Measurements from ENCODE around the gene MPC1L.

The MPC1L gene

GRCh38 chrX:40663078-40663740, 40.0 kb downstream of the MPC1L start:
- no peak for TF ChIP-seq CTCF (IDR thresholded peaks at IDR 0.05; ENCODE audit: control insufficient read depth, insufficient read depth, low read depth, low read length, missing control alignments)
- no peak overlapping the region for H3K4me3 ChIP-seq (ENCODE audit: control insufficient read depth, low read depth, low read length)

GRCh38 chrX:40663880-40664630, 40.8 kb downstream of the MPC1L start:
- no peak for DNase-seq (ENCODE audit: low read depth)
- peak; percentile 46 for TF ChIP-seq CTCF (IDR thresholded peaks at IDR 0.05; ENCODE audit: control insufficient read depth, insufficient read depth, low read depth, low read length, missing control alignments)
- H3K4me3 ChIP-seq (ENCODE audit: control insufficient read depth, low read depth, low read length): no peak overlapping the region

More at GRCh38 chrX:40663078-40663740, 40.0 kb downstream of the MPC1L start:
- no peak for DNase-seq (ENCODE audit: low read depth)

GRCh38 chrX:40671126-40671525, 47.9 kb downstream of the MPC1L start:
- DNase-seq (ENCODE audit: low read depth): no peak
- H3K4me3 ChIP-seq (ENCODE audit: control insufficient read depth, low read depth, low read length): no peak overlapping the region
- no peak for TF ChIP-seq CTCF (IDR thresholded peaks at IDR 0.05; ENCODE audit: control insufficient read depth, insufficient read depth, low read depth, low read length, missing control alignments)

Measured in AG09309 (cell line).